Keratinocyte (primary cell): ENCODE data around the gene EIF1AX.

Experiments used
- CTCF ChIP-seq, 3 experiments: IDR thresholded peaks in 1 of 3; conservative IDR thresholded peaks in 1 of 3; optimal IDR thresholded peaks in 1 of 3; 2 replicates in 2 of 3; 3 replicates in 1 of 3; pipeline versions ENCODE3 to v1.5.1; 2011; ENCODE audit warnings: low read length in 3 of 3, mild to moderate bottlenecking in 3 of 3, moderate library complexity in 2 of 3, control low read depth in 1 of 3, inconsistent platforms in 1 of 3; ENCODE audit not compliant: insufficient read depth in 2 of 3; ENCODE audit errors: extremely low read depth in 1 of 3
- EZH2 ChIP-seq: IDR thresholded peaks from one replicate; pipeline ENCODE4 v1.6.1; 2012; ENCODE audit warnings: inconsistent platforms, mild to moderate bottlenecking, low read length, moderate library complexity

- TF ChIP-seq CTCF (optimal IDR thresholded peaks at IDR 0.05 in 1 of 3, IDR thresholded peaks at IDR 0.05 in 1 of 3, conservative IDR thresholded peaks at IDR 0.05 in 1 of 3; ENCODE audit: extremely low read depth in 1 of 3, insufficient read depth in 2 of 3, low read length in 3 of 3), result no peak
- no peak for TF ChIP-seq EZH2
Observed at GRCh38 chrX:20112022-20112774, 29.4 kb downstream of the EIF1AX start.
